Gastrocnemius medialis (tissue), 4 donors: ENCODE measurements around the gene PFDN1. TPM values are rescaled to one million over a fixed set of nuclear protein-coding genes. Genes with fewer than 3 reads are reported as not detected.
A peak's percentile ranks its signal among the peaks of the same experiment; 100 is the strongest.

Experiments
- ATAC-seq, 2 donors: fragments of 150-250 bp; one replicate each; pipeline ENCODE4 v1.9.1; 2016
- DNase-seq, 2 donors: peaks; one replicate each; pipeline ENCODE4 v3.0.0-alpha.2; 2019
- H3K27ac ChIP-seq, 4 donors: fragments of 200-600 bp; sonication (generic); 1 replicate in 1 of 4; 2 replicates in 3 of 4; pipeline ENCODE4 v1.5.1; 2016 to 2018; ENCODE audit warnings: mild to moderate bottlenecking in 2 of 4, moderate library complexity in 1 of 4
- H3K27me3 ChIP-seq, 3 donors: fragments of 200-600 bp; sonication (generic) in 2 of 3; 1 replicate in 1 of 3; 2 replicates in 2 of 3; pipeline versions ENCODE4 v1.5.1 to v1.6.0; 2016 to 2019; ENCODE audit warnings: mild to moderate bottlenecking in 1 of 3, moderate library complexity in 1 of 3
- H3K36me3 ChIP-seq, 2 donors: fragments of 200-600 bp; sonication (generic) in 1 of 2; one replicate each; pipeline ENCODE4 v1.5.1; 2017 to 2018
- H3K4me1 ChIP-seq, 2 donors: fragments of 200-600 bp; sonication (generic) in 1 of 2; one replicate each; pipeline ENCODE4 v1.5.1; 2016 to 2017; ENCODE audit warnings: mild to moderate bottlenecking in 2 of 2
- H3K4me3 ChIP-seq, 4 donors: fragments of 200-600 bp; sonication (generic) in 3 of 4; 1 replicate in 1 of 4; 2 replicates in 3 of 4; pipeline ENCODE4 v1.5.1; 2016 to 2019; ENCODE audit warnings: mild to moderate bottlenecking in 2 of 4
- H3K9me3 ChIP-seq, 3 donors: fragments of 200-600 bp; sonication (generic) in 2 of 3; 1 replicate in 1 of 3; 2 replicates in 2 of 3; pipeline ENCODE4 v1.5.1; 2016 to 2019
- POLR2A ChIP-seq, 2 donors: fragments of 450-650 bp; IDR thresholded peaks; one replicate each; pipeline ENCODE4 v1.6.1; 2017; ENCODE audit warnings: antibody characterized with exemption in 2 of 2, mild to moderate bottlenecking in 2 of 2, moderate library complexity in 2 of 2
- in situ Hi-C, 4 donors: fragments of 200-750 bp; cut with MboI; loops; one replicate each; pipeline versions ENCODE4 v1.15.0 to v1.8.0; 2017; ENCODE audit warnings: low sequenced_read_pairs in 4 of 4
- intact Hi-C: fragments of 100-400 bp; cut with DNase I; formaldehyde crosslinking; loops from one replicate; pipeline ENCODE4 v1.15.1; 2023; ENCODE audit warnings: low total_unique reads
- total RNA-seq, 4 donors: library from RNA; depleted of rRNA; stranded (reverse); fragments of >200 nt; gene quantifications; one replicate each; pipeline versions ENCODE4 v1.1.0 to v1.2.3, GENCODE V29; 2016
- TF ChIP-seq, protein P1 (sequence below), 5 experiments: fragments of 450-650 bp in 3 of 5; fragments of 200-600 bp in 2 of 5; sonication (generic) in 2 of 5; IDR thresholded peaks in 4 of 5; conservative IDR thresholded peaks in 1 of 5; 1 replicate in 4 of 5; 2 replicates in 1 of 5; pipeline ENCODE4 v1.5.1; 2016 to 2019; ENCODE audit warnings: antibody characterized with exemption in 5 of 5, mild to moderate bottlenecking in 3 of 5, moderate library complexity in 3 of 5

Gene PFDN1
- total RNA-seq, 4 donors from 2014 or later: 47.9 to 81.0 (median 77.9) TPM

DNA sequence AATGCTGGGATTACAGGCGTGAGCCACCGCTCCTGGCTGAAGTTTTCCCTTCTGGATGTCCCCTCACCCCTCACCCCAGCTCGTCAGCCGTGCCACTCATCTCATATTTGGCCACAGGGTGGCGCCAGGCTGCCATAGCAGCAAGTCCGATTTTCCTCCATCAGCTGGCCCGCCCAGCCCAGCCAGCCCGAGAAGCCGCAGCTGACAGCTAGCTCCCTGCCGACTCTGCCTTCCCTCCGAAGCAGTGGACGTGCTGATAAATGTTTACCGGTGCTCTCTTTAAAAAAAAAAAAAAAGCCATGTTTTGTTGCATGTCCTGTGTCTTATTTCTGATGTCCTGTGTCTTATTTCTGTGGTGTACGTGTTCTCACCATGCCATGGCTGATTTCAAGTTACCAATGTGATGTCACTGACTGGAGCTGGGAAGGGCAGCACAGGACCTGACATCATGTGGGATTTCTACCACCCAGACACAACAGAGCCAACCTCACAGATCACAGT is 58.3 kb downstream of the PFDN1 start:
- H3K36me3 ChIP-seq: peaks cover 0 to 5% of the 10 kb centered on the region in 2 donors
- peak overlapping the region; percentile 87 to 93 (median 92) for H3K27ac ChIP-seq
- no peak overlapping the region for H3K4me3 ChIP-seq
- no peaks in the 10 kb centered on the region for H3K9me3 ChIP-seq
- peak; percentile 76 to 91 for DNase-seq
- TF ChIP-seq, protein P1, sequence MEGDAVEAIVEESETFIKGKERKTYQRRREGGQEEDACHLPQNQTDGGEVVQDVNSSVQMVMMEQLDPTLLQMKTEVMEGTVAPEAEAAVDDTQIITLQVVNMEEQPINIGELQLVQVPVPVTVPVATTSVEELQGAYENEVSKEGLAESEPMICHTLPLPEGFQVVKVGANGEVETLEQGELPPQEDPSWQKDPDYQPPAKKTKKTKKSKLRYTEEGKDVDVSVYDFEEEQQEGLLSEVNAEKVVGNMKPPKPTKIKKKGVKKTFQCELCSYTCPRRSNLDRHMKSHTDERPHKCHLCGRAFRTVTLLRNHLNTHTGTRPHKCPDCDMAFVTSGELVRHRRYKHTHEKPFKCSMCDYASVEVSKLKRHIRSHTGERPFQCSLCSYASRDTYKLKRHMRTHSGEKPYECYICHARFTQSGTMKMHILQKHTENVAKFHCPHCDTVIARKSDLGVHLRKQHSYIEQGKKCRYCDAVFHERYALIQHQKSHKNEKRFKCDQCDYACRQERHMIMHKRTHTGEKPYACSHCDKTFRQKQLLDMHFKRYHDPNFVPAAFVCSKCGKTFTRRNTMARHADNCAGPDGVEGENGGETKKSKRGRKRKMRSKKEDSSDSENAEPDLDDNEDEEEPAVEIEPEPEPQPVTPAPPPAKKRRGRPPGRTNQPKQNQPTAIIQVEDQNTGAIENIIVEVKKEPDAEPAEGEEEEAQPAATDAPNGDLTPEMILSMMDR (IDR thresholded peaks at IDR 0.05 in 4 of 5, conservative IDR thresholded peaks at IDR 0.05 in 1 of 5): peak; percentile 93 to 97 (median 95)
- no peak for TF ChIP-seq POLR2A (IDR thresholded peaks at IDR 0.05)
- H3K4me1 ChIP-seq: peaks cover 77 to 86% of the 10 kb centered on the region in 2 donors
- no peaks in the 10 kb centered on the region for H3K27me3 ChIP-seq
- in situ Hi-C loops: loop anchor here (5.0 to 25.0 kb wide), 3 partner anchors 103 to 318 kb away; partner anchors contain the start of genes APBB3 (in 1 of the 4), HBEGF (in 1 of the 4), SLC35A4 (in 1 of the 4) and SRA1 (in 1 of the 4)
- intact Hi-C loops: loop anchor here (1.0 to 10.0 kb wide), 5 partner anchors 52 to 310 kb away; partner anchors contain the start of genes CYSTM1, HBEGF and SRA1
- ATAC-seq: peak; percentile 27 to 44

DNA sequence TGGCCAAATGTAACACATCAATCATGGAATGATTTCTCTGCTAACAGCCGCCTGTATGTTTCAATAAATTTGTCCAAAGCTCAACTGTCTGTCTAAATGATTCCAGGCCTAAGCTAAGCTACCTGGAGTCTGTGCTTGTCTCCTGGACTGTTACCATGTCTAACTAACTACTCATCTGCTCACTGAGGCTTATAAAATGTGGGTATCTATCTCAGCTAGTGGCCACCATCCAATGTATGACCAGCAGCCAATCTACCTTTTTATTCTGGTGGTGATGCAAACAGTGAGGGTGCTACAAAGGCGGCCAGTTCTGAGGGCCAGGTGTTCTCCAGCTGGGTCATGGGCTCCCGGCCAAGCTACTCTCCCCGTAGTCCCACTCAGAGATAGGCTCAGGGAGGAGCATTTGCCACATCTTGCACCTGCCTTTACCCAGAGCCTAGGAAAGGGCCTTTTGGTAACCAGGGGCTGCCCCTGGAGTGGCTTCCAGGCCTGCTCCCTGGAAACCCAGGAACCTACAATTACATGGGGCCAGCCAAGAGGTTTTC is 59.1 kb downstream of the PFDN1 start:
- Histone ChIP-seq H3K27ac (peak overlapping the region; percentile 87 to 93 (median 92)), H3K27me3 (no peaks in the 10 kb centered on the region), H3K9me3 (no peaks in the 10 kb centered on the region), H3K4me3 (no peak overlapping the region), H3K36me3 (peaks cover 0 to under 1% of the 10 kb centered on the region in 2 donors), H3K4me1 (peaks cover 85 to 89% of the 10 kb centered on the region in 2 donors)
- intact Hi-C loops (loop anchor here (1.0 to 10.0 kb wide), 5 partner anchors 53 to 311 kb away; partner anchors contain the start of genes CYSTM1, HBEGF and SRA1), in situ Hi-C loops (loop anchor here (5.0 to 25.0 kb wide), 3 partner anchors 104 to 319 kb away; partner anchors contain the start of genes APBB3 (in 1 of the 4), HBEGF (in 1 of the 4), SLC35A4 (in 1 of the 4) and SRA1 (in 1 of the 4))
- TF ChIP-seq POLR2A (IDR thresholded peaks at IDR 0.05): no peak
- TF ChIP-seq, protein P1 (IDR thresholded peaks at IDR 0.05 in 4 of 5, conservative IDR thresholded peaks at IDR 0.05 in 1 of 5): no peak
- DNase-seq: peak in 1 of 2 donors; percentile 64
- peak in 1 of 2 donors; percentile 2 for ATAC-seq

- intact Hi-C loops (loop anchor here (5.0 to 10.0 kb wide), 2 partner anchors 66 to 312 kb away; partner anchors contain the start of genes CYSTM1 and SRA1), in situ Hi-C loops (loop anchor here (5.0 to 25.0 kb wide), 3 partner anchors 104 to 319 kb away; partner anchors contain the start of genes APBB3 (in 1 of the 4), HBEGF (in 1 of the 4), SLC35A4 (in 1 of the 4) and SRA1 (in 1 of the 4))
- ATAC-seq: no peak
- no peak overlapping the region for H3K4me3 ChIP-seq
- peaks cover 89% of the 10 kb centered on the region in 2 donors for H3K4me1 ChIP-seq
- peak overlapping the region; percentile 87 to 93 (median 92) for H3K27ac ChIP-seq
- peak in 1 of 2 donors; percentile 70 for DNase-seq
- no peaks in the 10 kb centered on the region for H3K27me3 ChIP-seq
- H3K36me3 ChIP-seq: no peaks in the 10 kb centered on the region
- H3K9me3 ChIP-seq: no peaks in the 10 kb centered on the region
- TF ChIP-seq, protein P1 (IDR thresholded peaks at IDR 0.05 in 4 of 5, conservative IDR thresholded peaks at IDR 0.05 in 1 of 5): no peak
- no peak for TF ChIP-seq POLR2A (IDR thresholded peaks at IDR 0.05)
Observed at GRCh38 chr5:140242890-140243585, 59.9 kb downstream of the PFDN1 start.

DNA sequence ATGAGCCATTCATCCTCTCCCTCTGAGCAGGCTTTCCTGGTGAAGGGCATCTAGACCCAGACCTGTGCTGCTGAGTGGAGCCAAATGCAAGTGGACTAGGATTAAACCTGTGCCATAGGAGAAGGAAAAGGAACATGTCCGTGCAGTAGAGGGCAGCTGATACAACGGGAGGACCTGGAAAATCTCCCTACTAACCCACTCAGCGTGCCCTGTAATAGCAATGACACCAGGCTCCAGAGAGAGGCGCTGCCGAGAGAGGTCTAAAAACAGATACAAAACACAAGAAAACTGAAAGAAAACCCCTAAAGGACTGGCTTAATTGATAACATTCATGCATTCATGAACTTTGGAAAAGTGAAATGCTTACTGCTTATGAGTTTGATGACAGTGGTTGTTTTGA is 60.8 kb downstream of the PFDN1 start:
- peaks cover 90 to 92% of the 10 kb centered on the region in 2 donors for H3K4me1 ChIP-seq
- H3K9me3 ChIP-seq: no peaks in the 10 kb centered on the region
- H3K4me3 ChIP-seq: no peak overlapping the region
- DNase-seq: no peak
- TF ChIP-seq POLR2A (IDR thresholded peaks at IDR 0.05): no peak
- TF ChIP-seq, protein P1 (IDR thresholded peaks at IDR 0.05 in 4 of 5, conservative IDR thresholded peaks at IDR 0.05 in 1 of 5): peak in 1 of 5 experiments; percentile 25
- in situ Hi-C loops (loop anchor here (5.0 to 25.0 kb wide), 3 partner anchors 105 to 320 kb away; partner anchors contain the start of genes APBB3 (in 1 of the 4), HBEGF (in 1 of the 4), SLC35A4 (in 1 of the 4) and SRA1 (in 1 of the 4)), intact Hi-C loops (loop anchor here (5.0 to 10.0 kb wide), 2 partner anchors 65 to 313 kb away; partner anchors contain the start of genes CYSTM1 and SRA1)
- H3K27me3 ChIP-seq: no peaks in the 10 kb centered on the region
- peak in 1 of 2 donors; percentile 10 for ATAC-seq
- no peaks in the 10 kb centered on the region for H3K36me3 ChIP-seq
- H3K27ac ChIP-seq: peak overlapping the region; percentile 87 to 93 (median 92)
